GM19193 (cell line): ENCODE measurements around the gene MYO9B.
A peak's percentile ranks its signal among the peaks of the same experiment; 100 is the strongest.

Experiments used
- POLR2A ChIP-seq: IDR thresholded peaks from 4 replicates; pipeline ENCODE4 v1.6.1; 2011; ENCODE audit not compliant: insufficient read depth, insufficient read length; ENCODE audit errors: extremely low read depth

MYO9B gene

GRCh38 chr19:17113127-17113785 is 37.7 kb downstream of the MYO9B start:
- TF ChIP-seq POLR2A, result no peak

DNA sequence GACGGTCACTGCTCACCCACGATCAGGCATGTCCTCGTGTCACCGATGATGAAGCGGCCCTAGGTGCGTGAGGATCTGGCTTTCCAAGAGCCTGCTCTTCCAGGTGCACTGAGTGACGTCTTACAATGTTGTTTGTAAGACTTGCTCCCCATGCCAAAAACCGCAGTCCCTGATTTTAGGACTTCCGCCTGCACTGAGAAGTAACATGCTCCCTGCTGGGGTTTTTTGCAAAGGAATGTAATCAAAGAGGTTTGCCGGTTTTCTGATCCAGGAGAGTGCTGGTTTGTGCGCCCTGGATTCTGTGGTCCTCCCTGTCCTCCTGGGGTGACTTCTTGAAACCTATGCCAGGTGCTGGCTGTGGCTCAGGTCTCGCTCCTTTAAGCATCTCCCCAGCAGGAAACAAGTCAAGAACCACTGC is 38.8 kb downstream of the MYO9B start:
- no peak for TF ChIP-seq POLR2A

- TF ChIP-seq POLR2A, result no peak
Observed at GRCh38 chr19:17116996-17117702, 41.6 kb downstream of the MYO9B start.

GRCh38 chr19:17118957-17119356 is 43.4 kb downstream of the MYO9B start:
- no peak for TF ChIP-seq POLR2A

DNA sequence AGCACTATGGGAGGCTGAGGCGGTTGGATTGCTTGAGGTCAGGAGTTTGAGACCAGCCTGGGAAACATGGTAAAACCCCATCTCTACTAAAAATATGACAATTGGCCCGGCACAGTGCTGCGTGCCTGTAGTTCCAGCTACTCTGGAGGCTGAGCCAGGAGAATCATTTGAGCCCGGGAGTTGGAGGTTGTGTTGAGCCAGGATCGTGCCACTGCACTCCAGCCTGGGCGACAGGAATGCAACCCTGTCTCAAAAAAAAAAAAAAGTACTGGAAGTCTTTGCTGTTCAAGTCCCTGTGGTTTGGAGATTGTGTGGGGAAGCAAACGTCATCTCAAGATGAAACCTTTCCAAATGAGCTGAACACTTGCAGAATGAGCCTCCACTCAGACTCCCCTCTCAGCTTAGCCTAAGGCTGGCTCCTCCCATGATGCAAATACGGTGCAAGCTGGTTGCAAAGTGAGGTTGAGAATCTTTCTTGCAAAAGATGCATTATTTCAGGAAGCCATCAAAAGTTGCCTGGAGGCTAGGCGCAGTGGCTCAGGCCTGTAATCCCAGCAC is 46.2 kb downstream of the MYO9B start:
- no peak for TF ChIP-seq POLR2A

- TF ChIP-seq POLR2A, result no peak
Observed at GRCh38 chr19:17123041-17123440, 47.5 kb downstream of the MYO9B start.

DNA sequence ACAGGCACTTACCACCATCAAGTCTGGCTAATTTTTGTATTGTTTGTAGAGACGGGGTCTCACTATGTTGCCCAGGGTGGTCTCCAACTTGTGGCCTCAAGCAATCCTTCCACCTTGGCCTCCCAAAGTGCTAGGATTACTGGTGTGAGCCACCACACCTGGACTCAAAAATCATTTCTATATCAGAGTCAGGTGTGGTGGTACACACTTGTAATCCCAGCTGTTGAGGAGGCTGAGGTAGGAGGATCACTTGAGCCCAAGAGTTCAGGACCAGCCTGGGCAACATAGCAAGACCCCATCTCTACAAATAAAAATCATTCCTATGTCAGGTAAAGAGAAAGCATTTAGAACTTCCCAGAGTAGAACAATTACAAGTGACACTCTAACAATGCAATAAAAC is 48.4 kb downstream of the MYO9B start:
- TF ChIP-seq POLR2A, result no peak

DNA sequence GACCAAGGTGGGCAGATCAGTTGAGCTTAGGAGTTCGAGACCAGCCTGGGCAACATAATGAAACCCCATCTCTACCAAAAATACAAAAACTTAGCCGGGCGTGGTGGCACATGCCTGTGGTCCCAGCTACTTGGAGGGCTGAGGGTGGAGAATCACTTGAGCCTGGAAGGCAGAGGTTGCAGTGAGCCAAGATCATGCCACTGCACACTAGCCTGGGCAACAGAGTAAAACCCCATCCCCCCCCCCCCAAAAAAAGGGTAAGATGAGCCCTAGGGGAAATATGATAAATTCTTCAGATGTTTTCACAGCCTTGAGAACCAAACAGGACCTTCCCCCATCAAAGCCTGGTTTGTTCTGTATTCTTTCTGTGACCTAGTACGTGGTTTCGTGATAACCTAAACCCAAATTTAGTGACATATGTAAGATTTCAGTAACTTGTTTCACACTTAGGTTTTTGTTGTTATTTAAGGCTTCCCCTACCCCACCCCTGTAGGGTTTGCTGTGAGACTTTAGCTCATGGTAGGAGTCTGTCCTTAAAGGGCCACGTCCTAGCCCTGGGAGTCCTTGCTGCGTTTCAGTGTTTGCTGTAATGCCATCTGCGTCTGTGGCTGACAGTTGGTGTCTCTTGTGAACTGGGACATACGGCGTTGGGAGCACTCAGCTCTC is 49.6 kb downstream of the MYO9B start:
- no peak for TF ChIP-seq POLR2A

- peak; percentile 60 for TF ChIP-seq POLR2A
Observed at GRCh38 chr19:17125728-17126677, 50.4 kb downstream of the MYO9B start.

GRCh38 chr19:17127671-17128070 is 52.1 kb downstream of the MYO9B start:
- TF ChIP-seq POLR2A, result no peak

DNA sequence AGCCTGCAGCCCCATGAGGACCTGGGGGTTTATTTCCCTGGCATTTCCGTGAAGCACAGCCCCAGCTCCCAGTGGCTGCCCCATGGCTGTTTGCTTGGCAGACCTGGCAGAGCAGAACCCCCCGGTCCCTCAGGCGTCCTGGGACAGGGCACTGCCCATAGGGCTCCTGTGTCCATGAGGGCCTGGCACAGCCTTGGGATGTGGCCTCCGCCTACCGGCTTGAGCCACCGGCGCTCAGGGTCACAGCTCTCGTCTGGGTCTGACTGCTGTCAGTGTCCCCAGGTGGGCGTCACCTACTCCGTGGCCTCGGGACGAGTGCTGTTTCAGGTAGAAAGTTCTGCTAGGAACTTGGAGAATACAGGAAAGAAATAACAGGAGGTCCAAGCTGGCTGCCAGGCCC is 52.8 kb downstream of the MYO9B start:
- TF ChIP-seq POLR2A, result no peak

DNA sequence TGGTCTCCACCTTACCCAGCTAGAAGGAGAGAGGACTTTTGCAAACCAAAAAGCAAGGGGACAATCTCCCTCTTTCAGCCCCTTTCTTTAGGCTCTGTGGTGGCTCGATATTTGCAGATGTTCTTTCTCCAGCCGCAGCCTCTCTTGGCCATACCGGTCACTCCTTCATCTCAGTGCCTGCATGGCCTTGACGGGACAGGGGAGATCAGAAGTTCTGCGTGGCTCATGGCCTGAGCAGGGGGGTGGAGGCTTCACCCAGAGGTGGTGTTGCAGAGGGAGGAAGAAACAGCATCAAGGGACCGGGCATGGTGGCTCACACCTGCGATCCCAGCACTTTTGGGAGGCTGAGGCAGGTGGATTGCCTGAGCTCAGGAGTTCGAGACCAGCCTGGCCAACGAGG is 53.2 kb downstream of the MYO9B start:
- no peak for TF ChIP-seq POLR2A

GRCh38 chr19:17129377-17129776 is 53.8 kb downstream of the MYO9B start:
- no peak for TF ChIP-seq POLR2A

- TF ChIP-seq POLR2A, result no peak
Observed at GRCh38 chr19:17135001-17135853, 59.6 kb downstream of the MYO9B start.
